Stimulated activated CD8-positive, alpha-beta memory T cell treated with anti-CD3 and anti-CD28 coated beads, Interleukin-12 subunit alpha, Interleukin-12 subunit beta, amount 100 ng/mL, for 24 hours (primary cell): ENCODE data around the gene GRIP2.

Source experiments
- DNase-seq: peaks from one replicate; pipeline ENCODE4 v3.0.0-alpha.2; 2020; ENCODE audit errors: extremely low read depth

The GRIP2 gene

GRCh38 chr3:14465425-14465824 lies 74.7 kb downstream of the GRIP2 start:
- no peak for DNase-seq

- DNase-seq = no peak
These were observed 75.6 kb downstream of the GRIP2 start for GRCh38 chr3:14464521-14464920.

- DNase-seq = no peak
These were observed 76.0 kb downstream of the GRIP2 start for GRCh38 chr3:14464141-14464465.

- DNase-seq = no peak
These were observed 76.6 kb downstream of the GRIP2 start for GRCh38 chr3:14463330-14464140.

- no peak for DNase-seq
These were observed 77.4 kb downstream of the GRIP2 start for GRCh38 chr3:14462738-14463137.

- no peak for DNase-seq
These were observed 78.3 kb downstream of the GRIP2 start for GRCh38 chr3:14461748-14462324.

- no peak for DNase-seq
These were observed 79.0 kb downstream of the GRIP2 start for GRCh38 chr3:14461006-14461747.

- DNase-seq = no peak
These were observed 79.7 kb downstream of the GRIP2 start for GRCh38 chr3:14460342-14461005.

- DNase-seq = no peak
These were observed 80.4 kb downstream of the GRIP2 start for GRCh38 chr3:14459787-14460186.

GRCh38 chr3:14459384-14459783 lies 80.8 kb downstream of the GRIP2 start:
- no peak for DNase-seq

GRCh38 chr3:14458434-14459275 lies 81.5 kb downstream of the GRIP2 start:
- DNase-seq = no peak

GRCh38 chr3:14457999-14458398 lies 82.1 kb downstream of the GRIP2 start:
- DNase-seq = no peak

- DNase-seq = no peak
These were observed 82.7 kb downstream of the GRIP2 start for GRCh38 chr3:14457481-14457880.

- DNase-seq = no peak
These were observed 83.3 kb downstream of the GRIP2 start for GRCh38 chr3:14456794-14457193.

- DNase-seq = no peak
These were observed 84.4 kb downstream of the GRIP2 start for GRCh38 chr3:14455571-14456317.

- no peak for DNase-seq
These were observed 85.4 kb downstream of the GRIP2 start for GRCh38 chr3:14454639-14455310.

GRCh38 chr3:14453876-14454638 lies 86.1 kb downstream of the GRIP2 start:
- DNase-seq = no peak

- no peak for DNase-seq
These were observed 87.1 kb downstream of the GRIP2 start for GRCh38 chr3:14452740-14453710.
